H7 (cell line): ENCODE measurements around the gene STAM. TPM values are rescaled to one million over a fixed set of nuclear protein-coding genes. Genes with fewer than 3 reads are reported as not detected.

Experiments used
- DNase-seq: peaks from one replicate; pipeline ENCODE4 v3.0.0; 2012
- H3K27me3 ChIP-seq: 2 replicates; pipeline ENCODE4 v1.6.0; 2011; ENCODE audit warnings: mild to moderate bottlenecking, low read length; ENCODE audit not compliant: control insufficient read depth, insufficient read depth
- H3K36me3 ChIP-seq: replicated peaks from 2 replicates; pipeline ENCODE4 v1.5.1; 2011; ENCODE audit warnings: low read length; ENCODE audit not compliant: control insufficient read depth, insufficient read depth
- H3K4me3 ChIP-seq: 2 replicates; pipeline ENCODE4 v1.5.1; 2011; ENCODE audit warnings: low read depth, mild to moderate bottlenecking, control low read depth, low read length, moderate library complexity; ENCODE audit not compliant: insufficient read depth
- total RNA-seq: library from RNA; depleted of rRNA; stranded (reverse); fragments of >200 nt; shearing (Covaris generic); gene quantifications from 2 replicates; pipeline ENCODE4 v1.2.3, GENCODE V29; 2014

The STAM gene
- total RNA-seq, 1 experiment from 2014 or later: 21.6 TPM

DNA sequence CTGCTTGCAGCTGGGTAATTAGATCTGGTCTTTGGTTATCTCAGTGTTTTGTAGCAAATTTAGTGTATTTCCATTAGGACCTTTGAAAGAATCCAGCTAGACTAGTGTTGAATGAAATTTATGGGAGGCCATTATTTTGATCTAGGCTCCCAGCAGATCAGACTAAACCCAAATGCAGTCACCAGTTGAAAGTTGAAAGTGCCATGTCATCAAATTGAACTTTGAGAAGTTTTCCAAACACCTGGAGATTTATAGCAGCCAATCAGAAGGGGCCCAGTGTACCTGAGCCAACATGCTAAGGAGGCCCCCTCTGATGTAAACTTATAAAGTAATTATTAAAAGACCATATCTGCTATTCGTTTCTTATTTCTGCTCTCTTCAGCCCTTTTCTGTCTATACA lies 96.7 kb downstream of the STAM start:
- Histone ChIP-seq H3K36me3 (no peaks in the 10 kb centered on the region), H3K4me3 (no peak overlapping the region), H3K27me3 (no peaks in the 10 kb centered on the region)
- no peak for DNase-seq

- no peaks in the 10 kb centered on the region for H3K36me3 ChIP-seq
- no peak overlapping the region for H3K4me3 ChIP-seq
- no peaks in the 10 kb centered on the region for H3K27me3 ChIP-seq
- peak; percentile 36 for DNase-seq
Observed at GRCh38 chr10:17742918-17743317, 99.0 kb downstream of the STAM start.

- Histone ChIP-seq H3K27me3 (no peaks in the 10 kb centered on the region), H3K36me3 (no peaks in the 10 kb centered on the region), H3K4me3 (no peak overlapping the region)
- DNase-seq: no peak
Observed at GRCh38 chr10:17743437-17743836, 99.5 kb downstream of the STAM start.

GRCh38 chr10:17744341-17744861 lies 100.5 kb downstream of the STAM start:
- Histone ChIP-seq H3K36me3 (no peaks in the 10 kb centered on the region), H3K4me3 (no peak overlapping the region), H3K27me3 (no peaks in the 10 kb centered on the region)
- DNase-seq: no peak

- Histone ChIP-seq H3K27me3 (no peaks in the 10 kb centered on the region), H3K4me3 (no peak overlapping the region), H3K36me3 (no peaks in the 10 kb centered on the region)
- no peak for DNase-seq
Observed at GRCh38 chr10:17747883-17748550, 104.1 kb downstream of the STAM start.

DNA sequence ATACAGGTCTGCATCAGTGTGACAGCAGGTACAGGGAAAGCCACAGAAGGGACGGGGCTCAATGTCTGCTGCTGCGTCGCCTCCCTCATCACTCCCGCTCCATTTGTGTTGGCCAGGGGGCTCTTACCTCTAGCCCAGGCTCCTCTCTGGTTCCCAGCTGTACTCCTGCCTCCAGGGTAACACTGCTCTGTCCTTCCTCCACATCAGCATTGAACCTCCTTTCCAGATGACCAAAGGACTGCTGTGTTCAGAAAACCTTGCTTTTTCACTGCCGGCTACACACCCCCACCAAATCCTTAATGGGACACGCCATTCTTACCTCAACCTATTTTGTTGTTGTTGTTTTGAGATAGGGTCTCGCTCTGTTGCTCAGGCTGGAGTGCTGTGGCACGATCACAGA lies 105.9 kb downstream of the STAM start:
- Histone ChIP-seq H3K4me3 (no peak overlapping the region), H3K36me3 (no peaks in the 10 kb centered on the region), H3K27me3 (no peaks in the 10 kb centered on the region)
- no peak for DNase-seq

DNA sequence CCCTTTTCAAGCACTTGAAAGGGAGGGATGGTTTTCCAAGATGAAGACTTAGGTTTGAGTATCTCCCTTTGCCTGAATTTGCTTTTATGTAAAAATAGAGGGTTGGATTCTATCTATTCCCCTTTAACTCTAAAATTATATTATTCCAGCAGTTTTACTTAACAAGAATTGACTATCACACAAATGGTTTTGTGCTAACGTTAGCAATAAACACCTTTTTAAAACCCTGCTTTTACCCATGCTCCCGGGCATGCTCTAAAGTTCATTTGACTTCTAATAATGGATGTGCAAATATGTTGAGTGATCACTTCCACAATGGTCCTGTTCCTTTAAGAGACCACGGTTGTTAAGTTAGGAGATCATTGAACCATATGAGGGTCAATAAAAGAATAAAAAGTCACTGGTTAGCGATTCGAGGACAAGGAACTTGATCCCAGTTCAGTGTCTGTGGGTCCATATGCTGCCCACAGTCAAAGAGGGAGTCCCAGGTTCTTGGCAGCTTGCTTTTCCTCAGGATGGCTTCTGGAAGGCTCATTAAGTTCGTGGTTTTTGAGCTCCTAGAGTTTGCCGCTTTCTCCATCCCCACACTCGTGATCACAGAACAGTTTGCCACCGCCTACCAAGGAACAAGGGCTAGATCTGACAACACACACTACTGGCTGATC lies 108.0 kb downstream of the STAM start, which contains the start of gene TMEM236:
Gene TMEM236, plus strand, starts transcription at position 421 of the 665 bp plus-strand sequence. Its CDS starts 95 bp downstream, at position 516.
- no peak for DNase-seq
- Histone ChIP-seq H3K4me3 (no peak within 1 kb of the TSS), H3K27me3 (no peaks in the 10 kb centered on the region), H3K36me3 (no peaks in the 10 kb centered on the region)

DNA sequence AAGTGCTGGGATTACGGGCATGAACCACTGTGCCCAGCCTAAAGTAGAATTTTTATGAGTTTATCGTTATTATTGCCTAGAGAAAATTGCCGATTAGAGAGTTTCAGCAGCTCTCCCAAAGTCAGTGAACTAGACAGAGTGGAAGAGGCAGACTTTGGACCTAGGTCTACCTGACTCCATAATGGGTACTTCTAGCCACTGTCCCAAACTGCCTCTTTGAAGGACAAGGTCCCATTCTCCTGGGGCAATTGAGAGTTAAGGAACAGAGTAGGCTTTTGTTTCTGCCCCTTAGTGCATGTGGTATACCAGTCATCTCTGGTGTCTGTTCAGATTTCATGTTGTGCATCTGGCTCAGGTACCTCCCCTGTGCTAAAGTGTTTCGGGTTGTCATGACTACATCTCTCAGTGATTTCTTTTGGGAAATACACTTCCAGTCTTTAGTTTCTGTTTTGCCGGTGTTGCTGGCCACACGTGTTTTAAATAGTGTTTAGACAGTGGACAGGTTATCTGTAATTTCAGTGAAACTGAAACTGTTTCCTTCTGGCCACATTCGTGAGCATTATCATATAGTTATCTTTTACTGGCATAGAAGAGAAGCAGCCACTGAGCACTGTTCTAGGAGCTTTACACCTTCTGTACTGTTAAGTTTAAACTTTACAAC lies 112.7 kb downstream of the STAM start:
- Histone ChIP-seq H3K36me3 (no peaks in the 10 kb centered on the region), H3K4me3 (no peak overlapping the region), H3K27me3 (peaks cover 1% of the 10 kb centered on the region; the same call in 1 of the 2 replicates)
- DNase-seq: no peak

GRCh38 chr10:17758200-17758599 lies 114.2 kb downstream of the STAM start:
- Histone ChIP-seq H3K36me3 (no peaks in the 10 kb centered on the region), H3K4me3 (no peak overlapping the region), H3K27me3 (peaks cover 13% of the 10 kb centered on the region)
- DNase-seq: no peak

DNA sequence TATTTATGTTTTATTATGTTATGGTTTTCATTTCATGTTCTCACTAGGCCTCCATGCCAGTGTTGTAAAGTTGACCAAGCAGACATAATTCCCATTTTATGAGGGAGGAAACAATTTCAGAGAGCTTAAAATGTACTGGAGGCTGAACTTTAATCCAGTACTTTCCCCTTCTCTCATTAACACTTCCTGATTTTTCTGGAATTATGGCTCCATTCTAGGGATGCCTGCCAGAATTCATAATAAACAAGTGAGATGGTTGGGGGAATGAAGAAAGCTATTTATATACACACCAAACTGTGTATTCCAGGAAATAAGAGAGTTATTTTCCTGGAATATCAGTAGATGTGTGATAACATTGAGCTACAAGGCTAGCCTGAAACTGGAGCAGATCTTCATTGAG lies 114.9 kb downstream of the STAM start:
- DNase-seq: no peak
- Histone ChIP-seq H3K36me3 (no peaks in the 10 kb centered on the region), H3K4me3 (no peak overlapping the region), H3K27me3 (peaks cover 20% of the 10 kb centered on the region)

GRCh38 chr10:17764142-17764541 lies 120.2 kb downstream of the STAM start:
- Histone ChIP-seq H3K36me3 (no peaks in the 10 kb centered on the region), H3K27me3 (peaks cover 42% of the 10 kb centered on the region), H3K4me3 (no peak overlapping the region)
- DNase-seq: peak; percentile 51

DNA sequence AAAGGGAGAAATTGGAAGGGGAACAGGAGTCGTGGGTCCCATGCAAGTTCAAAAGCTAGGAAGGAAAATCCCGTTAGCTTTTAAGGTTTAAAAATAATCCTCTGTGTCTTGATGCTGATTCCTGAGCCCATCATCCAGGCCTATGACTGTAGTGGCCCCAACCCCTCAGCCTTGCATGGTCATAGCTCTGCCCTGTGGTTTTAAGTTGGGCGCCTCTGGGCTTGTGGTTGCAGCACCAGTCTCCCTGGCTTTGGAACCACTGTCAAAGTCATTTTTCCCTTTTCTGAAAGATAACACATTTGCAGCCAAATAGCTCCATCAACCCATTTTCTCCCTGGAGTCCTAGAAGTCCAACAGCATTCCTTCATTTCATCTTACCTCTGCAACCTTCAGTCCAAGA lies 121.7 kb downstream of the STAM start:
- peaks cover 42% of the 10 kb centered on the region for H3K27me3 ChIP-seq
- H3K4me3 ChIP-seq: no peak overlapping the region
- no peak for DNase-seq
- H3K36me3 ChIP-seq: no peaks in the 10 kb centered on the region
